ENCODE results near the gene CCDC83. TPM values are rescaled to one million over a fixed set of nuclear protein-coding genes. Genes with fewer than 3 reads are reported as not detected.

CCDC83 gene
- total RNA-seq, 1 donor from 2014 or later = not detected

DNA sequence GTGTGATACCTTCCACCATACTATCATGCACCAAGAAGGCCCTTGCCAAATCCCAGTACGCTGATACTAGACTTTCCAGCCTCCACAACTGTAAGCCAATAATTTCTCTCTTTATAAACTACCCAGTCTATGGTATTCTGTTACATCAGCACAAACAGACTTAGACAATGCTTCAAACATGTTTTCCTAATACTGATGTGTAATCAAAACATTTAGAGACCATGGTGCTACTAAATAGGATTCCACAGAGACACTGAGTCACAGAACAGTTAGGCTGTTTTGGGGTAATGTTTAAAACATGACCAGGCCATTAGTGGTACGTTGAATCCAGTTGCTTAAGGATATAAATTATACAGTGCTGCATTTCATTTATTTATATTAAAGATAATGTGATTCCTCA is 110.0 kb downstream of the CCDC83 start:
- intact Hi-C loops (cut with micrococcal nuclease) = no loop called here

DNA sequence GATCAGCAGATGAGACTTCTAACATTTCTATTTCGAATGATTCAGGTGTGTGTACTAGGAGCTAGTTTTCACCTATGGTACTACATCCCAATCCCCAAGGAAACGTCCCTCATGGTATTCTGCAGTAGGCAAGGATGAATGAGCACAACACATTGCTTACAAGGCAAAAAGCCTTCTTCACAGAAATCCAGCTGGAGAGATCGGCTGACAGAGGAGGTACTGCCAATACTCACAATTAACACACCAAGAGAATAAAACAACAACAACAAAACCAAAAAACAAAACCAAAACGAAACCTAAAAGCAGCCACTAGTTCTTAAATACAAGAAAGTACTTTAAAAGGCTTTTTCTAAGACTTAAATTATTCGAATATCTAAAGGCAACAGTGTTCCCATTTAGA is 112.3 kb downstream of the CCDC83 start:
- intact Hi-C loops (cut with micrococcal nuclease) = no loop called here

Other genes with a start within 250 kb of the CCDC83 start
- gene DLG2, start 228.0 kb upstream of the CCDC83 start, total RNA-seq = 0.88 and 1.4 TPM in 2 replicates
- gene TMEM126B, start 226.8 kb upstream of the CCDC83 start, total RNA-seq = 54.6 and 55.6 TPM in 2 replicates
- 35.2 and 40.1 TPM in 2 replicates for gene TMEM126A, start 207.4 kb upstream of the CCDC83 start, total RNA-seq
- 52.1 and 59.0 TPM in 2 replicates for gene CREBZF, start 190.3 kb upstream of the CCDC83 start, total RNA-seq
- gene CCDC89, start 169.2 kb upstream of the CCDC83 start, total RNA-seq = 1.4 and 2.0 TPM in 2 replicates
- gene SYTL2, start 44.2 kb upstream of the CCDC83 start, total RNA-seq = 96.5 and 97.9 TPM in 2 replicates
- 167 and 172 TPM in 2 replicates for gene PICALM, start 213.7 kb downstream of the CCDC83 start, total RNA-seq